ELR (cell line): Measurements from ENCODE around the gene EYS.

Experiments used
- DNase-seq: peaks from one replicate; pipeline ENCODE4 v3.0.0-alpha.2; 2015; ENCODE audit warnings: low read depth

EYS gene

GRCh38 chr6:64721865-64722264 lies 985.2 kb downstream of the EYS start:
- no peak for DNase-seq

GRCh38 chr6:64717281-64717680 lies 989.7 kb downstream of the EYS start:
- DNase-seq, result no peak

GRCh38 chr6:64715624-64716023 lies 991.4 kb downstream of the EYS start:
- no peak for DNase-seq

- no peak for DNase-seq
Measured at GRCh38 chr6:64714073-64714472, 993.0 kb downstream of the EYS start.

GRCh38 chr6:64713175-64713574 lies 993.9 kb downstream of the EYS start:
- DNase-seq, result no peak

- DNase-seq, result no peak
Measured at GRCh38 chr6:64712606-64713005, 994.4 kb downstream of the EYS start.

GRCh38 chr6:64703922-64704321 lies 1003.1 kb downstream of the EYS start:
- no peak for DNase-seq

GRCh38 chr6:64696053-64696452 lies 1011.0 kb downstream of the EYS start:
- no peak for DNase-seq

GRCh38 chr6:64694356-64694755 lies 1012.7 kb downstream of the EYS start:
- no peak for DNase-seq

GRCh38 chr6:64691064-64691463 lies 1016.0 kb downstream of the EYS start:
- DNase-seq, result no peak

- DNase-seq, result no peak
Measured at GRCh38 chr6:64685401-64685800, 1021.6 kb downstream of the EYS start.

- DNase-seq, result no peak
Measured at GRCh38 chr6:64683682-64684081, 1023.3 kb downstream of the EYS start.

GRCh38 chr6:64681416-64682160 lies 1025.4 kb downstream of the EYS start:
- no peak for DNase-seq

GRCh38 chr6:64680446-64680845 lies 1026.6 kb downstream of the EYS start:
- no peak for DNase-seq

GRCh38 chr6:64679416-64679815 lies 1027.6 kb downstream of the EYS start:
- DNase-seq, result no peak

- no peak for DNase-seq
Measured at GRCh38 chr6:64672651-64673050, 1034.4 kb downstream of the EYS start.

- DNase-seq, result no peak
Measured at GRCh38 chr6:64672131-64672530, 1034.9 kb downstream of the EYS start.

- DNase-seq, result no peak
Measured at GRCh38 chr6:64665137-64665536, 1041.9 kb downstream of the EYS start.

GRCh38 chr6:64664480-64664879 lies 1042.5 kb downstream of the EYS start:
- DNase-seq, result no peak

- DNase-seq, result no peak
Measured at GRCh38 chr6:64644024-64644423, 1063.0 kb downstream of the EYS start.

GRCh38 chr6:64630901-64631300 lies 1076.1 kb downstream of the EYS start:
- DNase-seq, result no peak

GRCh38 chr6:64622944-64623343 lies 1084.1 kb downstream of the EYS start:
- no peak for DNase-seq

- DNase-seq, result no peak
Measured at GRCh38 chr6:64602993-64603392, 1104.0 kb downstream of the EYS start.

GRCh38 chr6:64591676-64592036 lies 1115.4 kb downstream of the EYS start:
- no peak for DNase-seq
